WTC11 (cell line): ENCODE measurements around the gene NFIC. TPM values are rescaled to one million over a fixed set of nuclear protein-coding genes. Genes with fewer than 3 reads are reported as not detected.

ENCODE experiments used
- ATAC-seq: fragments of 200-7000 bp; cut with Tn5 transposase; 2 replicates; pipeline ENCODE4 v1.10.0; 2021; ENCODE audit warnings: mild to moderate bottlenecking, moderate library complexity
- CTCF ChIA-PET: fragments of 300-600 bp; sonication (Branson Sonifier 250); formaldehyde crosslinking; loops from one replicate; lab custom pipeline; 2021; ENCODE audit warnings: antibody characterized with exemption; lab: Charles Lee
- POLR2A ChIA-PET: fragments of 350-600 bp; sonication (Branson Sonifier 250); formaldehyde crosslinking; loops from one replicate; lab custom pipeline; 2021; ENCODE audit warnings: antibody characterized with exemption; lab: Charles Lee
- DNase-seq: peaks from one replicate; pipeline ENCODE4 v3.0.0; 2021; ENCODE audit warnings: low spot score
- H3K27ac Mint-ChIP-seq: 2 replicates; pipeline ENCODE4 v1.8.0; 2021; ENCODE audit warnings: mixed read lengths
- H3K27me3 Mint-ChIP-seq: 2 replicates; pipeline ENCODE4 v1.8.0; 2021; ENCODE audit warnings: low read depth, mild to moderate bottlenecking, moderate library complexity, mixed read lengths
- H3K36me3 Mint-ChIP-seq: 2 replicates; pipeline ENCODE4 v1.8.0; 2021; ENCODE audit warnings: mixed read lengths
- H3K4me1 Mint-ChIP-seq: 2 replicates; pipeline ENCODE4 v1.8.0; 2022; ENCODE audit warnings: mixed read lengths
- H3K4me3 Mint-ChIP-seq: 2 replicates; pipeline ENCODE4 v1.8.0; 2021; ENCODE audit warnings: mild to moderate bottlenecking, moderate library complexity, mixed read lengths
- H3K9me3 Mint-ChIP-seq: 2 replicates; pipeline ENCODE4 v1.8.0; 2021; ENCODE audit warnings: mixed read lengths
- CBFB ChIP-seq: sonication (generic); formaldehyde crosslinking; IDR thresholded peaks from 2 replicates; pipeline ENCODE4 v1.8.1; 2022; ENCODE audit warnings: mild to moderate bottlenecking, low read depth, missing genetic modification reagents
- FOXP1 ChIP-seq: sonication (generic); formaldehyde crosslinking; IDR thresholded peaks from 2 replicates; pipeline ENCODE4 v1.8.0; 2022; ENCODE audit warnings: missing genetic modification reagents, mild to moderate bottlenecking, moderate library complexity, borderline replicate concordance
- JUN ChIP-seq: sonication (generic); formaldehyde crosslinking; IDR thresholded peaks from 2 replicates; pipeline ENCODE4 v1.8.0; 2023; ENCODE audit warnings: mild to moderate bottlenecking, missing genetic modification reagents
- NR1H2 ChIP-seq: sonication (generic); formaldehyde crosslinking; IDR thresholded peaks from 2 replicates; pipeline ENCODE4 v1.9.0; 2021; ENCODE audit warnings: mild to moderate bottlenecking, moderate library complexity, missing genetic modification reagents
- RORB ChIP-seq: fragments of 250-450 bp; sonication (Bioruptor Pico); IDR thresholded peaks from 2 replicates; pipeline ENCODE4 v1.9.0; 2021; ENCODE audit warnings: mild to moderate bottlenecking
- SMAD4 ChIP-seq: sonication (generic); formaldehyde crosslinking; IDR thresholded peaks from 2 replicates; pipeline ENCODE4 v1.8.0; 2022; ENCODE audit warnings: mild to moderate bottlenecking, missing genetic modification reagents
- TEAD4 ChIP-seq: sonication (generic); formaldehyde crosslinking; IDR thresholded peaks from 2 replicates; pipeline ENCODE4 v1.8.0; 2022; ENCODE audit warnings: mild to moderate bottlenecking, missing genetic modification reagents
- total RNA-seq: library from RNA; stranded (reverse); gene quantifications from 3 replicates; pipeline ENCODE4 v1.2.3, GENCODE V29; 2021
- TF ChIP-seq, protein P1 (sequence below): fragments of 250-450 bp; sonication (Bioruptor Pico); conservative IDR thresholded peaks from 2 replicates; pipeline ENCODE4 v1.9.0; 2021; ENCODE audit warnings: mild to moderate bottlenecking
- TF ChIP-seq, protein P2 (sequence below): sonication (generic); formaldehyde crosslinking; IDR thresholded peaks from 2 replicates; pipeline ENCODE4 v1.8.1; 2023; ENCODE audit warnings: mild to moderate bottlenecking, missing genetic modification reagents, moderate library complexity
- TF ChIP-seq, protein P3 (sequence below): fragments of 200-600 bp; IDR thresholded peaks from 2 replicates; pipeline ENCODE4 v1.8.0; 2022; ENCODE audit warnings: antibody characterized with exemption
- TF ChIP-seq, protein P4 (sequence below): sonication (generic); formaldehyde crosslinking; IDR thresholded peaks from 2 replicates; pipeline ENCODE4 v1.8.0; 2023; ENCODE audit warnings: mild to moderate bottlenecking, missing genetic modification reagents
- TF ChIP-seq, protein P5 (sequence below): sonication (generic); formaldehyde crosslinking; IDR thresholded peaks from 2 replicates; pipeline ENCODE4 v1.8.0; 2022; ENCODE audit warnings: mild to moderate bottlenecking, missing genetic modification reagents
- TF ChIP-seq, protein P6 (sequence below): fragments of 250-450 bp; sonication (Bioruptor Pico); IDR thresholded peaks from 2 replicates; pipeline ENCODE4 v1.9.0; 2021; ENCODE audit warnings: mild to moderate bottlenecking
- TF ChIP-seq, protein P7 (sequence below): sonication (generic); formaldehyde crosslinking; IDR thresholded peaks from 2 replicates; pipeline ENCODE4 v1.8.1; 2023; ENCODE audit warnings: mild to moderate bottlenecking, missing genetic modification reagents, borderline replicate concordance
- TF ChIP-seq, protein P8 (sequence below): fragments of 250-450 bp; sonication (Bioruptor Pico); IDR thresholded peaks from 2 replicates; pipeline ENCODE4 v1.9.0; 2021; ENCODE audit warnings: moderate library complexity, mild to moderate bottlenecking, inconsistent platforms, borderline replicate concordance

NFIC gene
- total RNA-seq, 1 experiment from 2014 or later = 3.5 TPM

DNA sequence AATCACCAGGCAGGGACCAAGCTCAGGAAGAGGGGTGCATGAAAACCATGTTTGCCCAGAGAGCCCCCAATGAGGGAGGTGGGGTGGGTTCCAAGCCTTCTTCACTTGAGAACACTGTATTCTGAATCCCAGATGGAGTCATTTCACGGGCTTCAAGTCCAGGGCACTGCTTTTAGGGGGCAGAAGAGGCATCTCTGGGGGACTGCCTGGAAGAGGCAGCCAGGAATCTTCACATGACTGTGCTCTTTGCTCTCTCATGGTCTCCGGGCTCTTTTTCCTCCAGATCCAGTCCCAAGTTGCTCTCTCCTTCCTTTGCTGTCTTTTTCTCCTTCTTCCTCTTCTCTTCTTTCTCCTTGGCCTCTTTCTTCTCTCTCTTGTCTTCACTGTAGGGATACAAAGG, 108.2 kb downstream of the NFIC start:
- Mint-ChIP-seq H3K36me3 (no peaks in the 10 kb centered on the region), H3K4me3 (no peak overlapping the region), H3K27ac (no peak overlapping the region), H3K4me1 (peaks cover 6% of the 10 kb centered on the region), H3K27me3 (peaks cover 30% of the 10 kb centered on the region), H3K9me3 (no peaks in the 10 kb centered on the region)
- DNase-seq = no peak
- ATAC-seq = no peak
- ChIA-PET CTCF (interaction anchor here (1.0 kb wide), 1 partner anchor 11 kb away, joined by 4 read pairs; no protein-coding TSS in a partner anchor), POLR2A (no interaction called here)
- no peak for TF ChIP-seq NR1H2 (CRISPR knock-in tag)
- no peak for TF ChIP-seq RORB (CRISPR knock-in tag)
- TF ChIP-seq SMAD4 (CRISPR knock-in tag) = no peak
- no peak for TF ChIP-seq FOXP1

DNA sequence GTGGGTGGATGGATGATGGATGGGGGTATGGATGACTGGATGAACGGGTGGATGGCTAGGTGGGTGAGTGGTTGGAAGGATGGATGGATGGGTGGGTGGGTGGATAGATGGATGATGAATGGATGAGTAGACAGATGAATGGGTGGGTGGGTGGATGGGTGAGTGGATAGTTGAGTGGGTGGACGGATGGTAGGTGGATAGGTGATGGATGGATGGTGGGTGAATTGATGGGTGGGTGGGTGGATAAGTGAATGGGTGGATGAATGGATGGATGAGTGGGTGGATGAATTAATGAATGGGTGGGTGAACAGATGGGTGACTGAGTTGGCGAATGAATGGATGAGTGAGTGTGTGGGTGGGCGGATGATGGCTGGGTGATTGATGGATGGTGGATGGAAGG, 109.1 kb downstream of the NFIC start:
- POLR2A ChIA-PET = no interaction called here
- CTCF ChIA-PET = interaction anchor here (1.4 kb wide), 1 partner anchor 10 kb away, joined by 5 read pairs; no protein-coding TSS in a partner anchor
- no peaks in the 10 kb centered on the region for H3K36me3 Mint-ChIP-seq
- no peak for DNase-seq
- peaks cover 6% of the 10 kb centered on the region for H3K4me1 Mint-ChIP-seq
- peaks cover 22% of the 10 kb centered on the region for H3K27me3 Mint-ChIP-seq
- H3K27ac Mint-ChIP-seq = no peak overlapping the region
- TF ChIP-seq, protein P1, sequence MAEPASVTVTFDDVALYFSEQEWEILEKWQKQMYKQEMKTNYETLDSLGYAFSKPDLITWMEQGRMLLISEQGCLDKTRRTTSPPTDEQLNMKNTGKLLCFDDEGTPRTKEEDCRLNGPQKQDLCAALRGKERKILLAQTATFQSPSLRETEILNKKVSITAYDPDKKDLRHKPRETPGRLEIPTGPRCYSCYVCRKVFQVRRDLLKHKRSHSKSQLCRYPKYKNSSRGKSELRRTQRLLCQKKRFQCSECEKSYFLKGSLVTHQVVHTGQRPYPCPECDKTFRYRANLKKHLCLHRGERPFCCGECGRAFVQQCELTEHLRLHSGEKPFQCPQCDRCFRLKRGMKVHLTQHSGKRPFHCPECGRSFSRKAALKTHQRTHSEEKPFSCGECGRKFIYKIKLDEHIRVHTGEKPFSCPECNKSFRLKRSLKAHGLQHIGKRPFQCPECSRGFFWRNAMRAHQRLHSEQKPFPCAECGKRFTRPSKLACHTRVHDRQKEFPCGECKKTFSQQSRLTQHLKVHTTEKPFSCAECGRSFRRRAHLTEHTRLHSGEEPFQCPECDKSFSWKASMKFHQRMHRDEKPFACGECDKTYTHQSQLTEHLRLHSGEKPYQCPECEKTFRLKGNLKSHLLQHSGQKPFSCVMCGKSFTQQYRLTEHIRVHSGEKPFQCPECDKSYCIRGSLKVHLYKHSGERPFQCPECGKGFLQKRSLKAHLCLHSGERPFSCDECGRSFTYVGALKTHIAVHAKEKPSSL = no peak
- TF ChIP-seq JUN (CRISPR knock-in tag) = no peak
- TF ChIP-seq, protein P2, sequence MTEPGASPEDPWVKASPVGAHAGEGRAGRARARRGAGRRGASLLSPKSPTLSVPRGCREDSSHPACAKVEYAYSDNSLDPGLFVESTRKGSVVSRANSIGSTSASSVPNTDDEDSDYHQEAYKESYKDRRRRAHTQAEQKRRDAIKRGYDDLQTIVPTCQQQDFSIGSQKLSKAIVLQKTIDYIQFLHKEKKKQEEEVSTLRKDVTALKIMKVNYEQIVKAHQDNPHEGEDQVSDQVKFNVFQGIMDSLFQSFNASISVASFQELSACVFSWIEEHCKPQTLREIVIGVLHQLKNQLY (CRISPR knock-in tag) = no peak
- TF ChIP-seq, protein P3, sequence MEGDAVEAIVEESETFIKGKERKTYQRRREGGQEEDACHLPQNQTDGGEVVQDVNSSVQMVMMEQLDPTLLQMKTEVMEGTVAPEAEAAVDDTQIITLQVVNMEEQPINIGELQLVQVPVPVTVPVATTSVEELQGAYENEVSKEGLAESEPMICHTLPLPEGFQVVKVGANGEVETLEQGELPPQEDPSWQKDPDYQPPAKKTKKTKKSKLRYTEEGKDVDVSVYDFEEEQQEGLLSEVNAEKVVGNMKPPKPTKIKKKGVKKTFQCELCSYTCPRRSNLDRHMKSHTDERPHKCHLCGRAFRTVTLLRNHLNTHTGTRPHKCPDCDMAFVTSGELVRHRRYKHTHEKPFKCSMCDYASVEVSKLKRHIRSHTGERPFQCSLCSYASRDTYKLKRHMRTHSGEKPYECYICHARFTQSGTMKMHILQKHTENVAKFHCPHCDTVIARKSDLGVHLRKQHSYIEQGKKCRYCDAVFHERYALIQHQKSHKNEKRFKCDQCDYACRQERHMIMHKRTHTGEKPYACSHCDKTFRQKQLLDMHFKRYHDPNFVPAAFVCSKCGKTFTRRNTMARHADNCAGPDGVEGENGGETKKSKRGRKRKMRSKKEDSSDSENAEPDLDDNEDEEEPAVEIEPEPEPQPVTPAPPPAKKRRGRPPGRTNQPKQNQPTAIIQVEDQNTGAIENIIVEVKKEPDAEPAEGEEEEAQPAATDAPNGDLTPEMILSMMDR = no peak
- no peak overlapping the region for H3K4me3 Mint-ChIP-seq
- ATAC-seq = no peak
- H3K9me3 Mint-ChIP-seq = no peaks in the 10 kb centered on the region

DNA sequence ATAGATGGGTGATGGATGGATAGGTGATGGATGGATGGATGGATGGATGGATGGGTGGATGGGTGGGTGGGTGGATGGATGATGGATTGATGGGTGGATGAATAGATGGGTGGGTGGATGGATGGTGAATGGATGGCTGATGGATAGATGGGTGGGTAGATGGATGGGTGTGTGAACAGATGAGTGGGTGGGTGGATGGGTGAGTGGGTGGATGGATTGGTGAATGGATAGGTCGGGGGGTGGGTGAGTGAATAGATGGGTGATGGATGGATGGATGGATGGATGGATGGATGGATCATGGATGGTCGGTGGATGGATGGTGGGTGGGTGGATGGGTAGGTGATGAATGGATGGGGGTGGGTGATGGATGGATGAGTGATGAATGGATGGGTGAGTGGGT, 110.4 kb downstream of the NFIC start:
- Mint-ChIP-seq H3K9me3 (no peaks in the 10 kb centered on the region), H3K4me3 (no peak overlapping the region), H3K36me3 (no peaks in the 10 kb centered on the region), H3K27ac (no peak overlapping the region), H3K4me1 (peaks cover 18% of the 10 kb centered on the region), H3K27me3 (peaks cover 11% of the 10 kb centered on the region)
- CTCF ChIA-PET = interaction anchor here (1.4 kb wide), 1 partner anchor 8 kb away, joined by 5 read pairs; no protein-coding TSS in a partner anchor
- DNase-seq (no peak), ATAC-seq (no peak)
- POLR2A ChIA-PET = no interaction called here
- TF ChIP-seq FOXP1 = no peak
- TF ChIP-seq, protein P4, sequence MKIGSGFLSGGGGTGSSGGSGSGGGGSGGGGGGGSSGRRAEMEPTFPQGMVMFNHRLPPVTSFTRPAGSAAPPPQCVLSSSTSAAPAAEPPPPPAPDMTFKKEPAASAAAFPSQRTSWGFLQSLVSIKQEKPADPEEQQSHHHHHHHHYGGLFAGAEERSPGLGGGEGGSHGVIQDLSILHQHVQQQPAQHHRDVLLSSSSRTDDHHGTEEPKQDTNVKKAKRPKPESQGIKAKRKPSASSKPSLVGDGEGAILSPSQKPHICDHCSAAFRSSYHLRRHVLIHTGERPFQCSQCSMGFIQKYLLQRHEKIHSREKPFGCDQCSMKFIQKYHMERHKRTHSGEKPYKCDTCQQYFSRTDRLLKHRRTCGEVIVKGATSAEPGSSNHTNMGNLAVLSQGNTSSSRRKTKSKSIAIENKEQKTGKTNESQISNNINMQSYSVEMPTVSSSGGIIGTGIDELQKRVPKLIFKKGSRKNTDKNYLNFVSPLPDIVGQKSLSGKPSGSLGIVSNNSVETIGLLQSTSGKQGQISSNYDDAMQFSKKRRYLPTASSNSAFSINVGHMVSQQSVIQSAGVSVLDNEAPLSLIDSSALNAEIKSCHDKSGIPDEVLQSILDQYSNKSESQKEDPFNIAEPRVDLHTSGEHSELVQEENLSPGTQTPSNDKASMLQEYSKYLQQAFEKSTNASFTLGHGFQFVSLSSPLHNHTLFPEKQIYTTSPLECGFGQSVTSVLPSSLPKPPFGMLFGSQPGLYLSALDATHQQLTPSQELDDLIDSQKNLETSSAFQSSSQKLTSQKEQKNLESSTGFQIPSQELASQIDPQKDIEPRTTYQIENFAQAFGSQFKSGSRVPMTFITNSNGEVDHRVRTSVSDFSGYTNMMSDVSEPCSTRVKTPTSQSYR (CRISPR knock-in tag) = no peak
- no peak for TF ChIP-seq CBFB (CRISPR knock-in tag)
- TF ChIP-seq, protein P5, sequence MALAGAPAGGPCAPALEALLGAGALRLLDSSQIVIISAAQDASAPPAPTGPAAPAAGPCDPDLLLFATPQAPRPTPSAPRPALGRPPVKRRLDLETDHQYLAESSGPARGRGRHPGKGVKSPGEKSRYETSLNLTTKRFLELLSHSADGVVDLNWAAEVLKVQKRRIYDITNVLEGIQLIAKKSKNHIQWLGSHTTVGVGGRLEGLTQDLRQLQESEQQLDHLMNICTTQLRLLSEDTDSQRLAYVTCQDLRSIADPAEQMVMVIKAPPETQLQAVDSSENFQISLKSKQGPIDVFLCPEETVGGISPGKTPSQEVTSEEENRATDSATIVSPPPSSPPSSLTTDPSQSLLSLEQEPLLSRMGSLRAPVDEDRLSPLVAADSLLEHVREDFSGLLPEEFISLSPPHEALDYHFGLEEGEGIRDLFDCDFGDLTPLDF (CRISPR knock-in tag) = no peak
- TF ChIP-seq, protein P6, sequence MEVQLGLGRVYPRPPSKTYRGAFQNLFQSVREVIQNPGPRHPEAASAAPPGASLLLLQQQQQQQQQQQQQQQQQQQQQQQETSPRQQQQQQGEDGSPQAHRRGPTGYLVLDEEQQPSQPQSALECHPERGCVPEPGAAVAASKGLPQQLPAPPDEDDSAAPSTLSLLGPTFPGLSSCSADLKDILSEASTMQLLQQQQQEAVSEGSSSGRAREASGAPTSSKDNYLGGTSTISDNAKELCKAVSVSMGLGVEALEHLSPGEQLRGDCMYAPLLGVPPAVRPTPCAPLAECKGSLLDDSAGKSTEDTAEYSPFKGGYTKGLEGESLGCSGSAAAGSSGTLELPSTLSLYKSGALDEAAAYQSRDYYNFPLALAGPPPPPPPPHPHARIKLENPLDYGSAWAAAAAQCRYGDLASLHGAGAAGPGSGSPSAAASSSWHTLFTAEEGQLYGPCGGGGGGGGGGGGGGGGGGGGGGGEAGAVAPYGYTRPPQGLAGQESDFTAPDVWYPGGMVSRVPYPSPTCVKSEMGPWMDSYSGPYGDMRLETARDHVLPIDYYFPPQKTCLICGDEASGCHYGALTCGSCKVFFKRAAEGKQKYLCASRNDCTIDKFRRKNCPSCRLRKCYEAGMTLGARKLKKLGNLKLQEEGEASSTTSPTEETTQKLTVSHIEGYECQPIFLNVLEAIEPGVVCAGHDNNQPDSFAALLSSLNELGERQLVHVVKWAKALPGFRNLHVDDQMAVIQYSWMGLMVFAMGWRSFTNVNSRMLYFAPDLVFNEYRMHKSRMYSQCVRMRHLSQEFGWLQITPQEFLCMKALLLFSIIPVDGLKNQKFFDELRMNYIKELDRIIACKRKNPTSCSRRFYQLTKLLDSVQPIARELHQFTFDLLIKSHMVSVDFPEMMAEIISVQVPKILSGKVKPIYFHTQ (CRISPR knock-in tag) = no peak
- TF ChIP-seq, protein P7, sequence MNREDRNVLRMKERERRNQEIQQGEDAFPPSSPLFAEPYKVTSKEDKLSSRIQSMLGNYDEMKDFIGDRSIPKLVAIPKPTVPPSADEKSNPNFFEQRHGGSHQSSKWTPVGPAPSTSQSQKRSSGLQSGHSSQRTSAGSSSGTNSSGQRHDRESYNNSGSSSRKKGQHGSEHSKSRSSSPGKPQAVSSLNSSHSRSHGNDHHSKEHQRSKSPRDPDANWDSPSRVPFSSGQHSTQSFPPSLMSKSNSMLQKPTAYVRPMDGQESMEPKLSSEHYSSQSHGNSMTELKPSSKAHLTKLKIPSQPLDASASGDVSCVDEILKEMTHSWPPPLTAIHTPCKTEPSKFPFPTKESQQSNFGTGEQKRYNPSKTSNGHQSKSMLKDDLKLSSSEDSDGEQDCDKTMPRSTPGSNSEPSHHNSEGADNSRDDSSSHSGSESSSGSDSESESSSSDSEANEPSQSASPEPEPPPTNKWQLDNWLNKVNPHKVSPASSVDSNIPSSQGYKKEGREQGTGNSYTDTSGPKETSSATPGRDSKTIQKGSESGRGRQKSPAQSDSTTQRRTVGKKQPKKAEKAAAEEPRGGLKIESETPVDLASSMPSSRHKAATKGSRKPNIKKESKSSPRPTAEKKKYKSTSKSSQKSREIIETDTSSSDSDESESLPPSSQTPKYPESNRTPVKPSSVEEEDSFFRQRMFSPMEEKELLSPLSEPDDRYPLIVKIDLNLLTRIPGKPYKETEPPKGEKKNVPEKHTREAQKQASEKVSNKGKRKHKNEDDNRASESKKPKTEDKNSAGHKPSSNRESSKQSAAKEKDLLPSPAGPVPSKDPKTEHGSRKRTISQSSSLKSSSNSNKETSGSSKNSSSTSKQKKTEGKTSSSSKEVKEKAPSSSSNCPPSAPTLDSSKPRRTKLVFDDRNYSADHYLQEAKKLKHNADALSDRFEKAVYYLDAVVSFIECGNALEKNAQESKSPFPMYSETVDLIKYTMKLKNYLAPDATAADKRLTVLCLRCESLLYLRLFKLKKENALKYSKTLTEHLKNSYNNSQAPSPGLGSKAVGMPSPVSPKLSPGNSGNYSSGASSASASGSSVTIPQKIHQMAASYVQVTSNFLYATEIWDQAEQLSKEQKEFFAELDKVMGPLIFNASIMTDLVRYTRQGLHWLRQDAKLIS = no peak
- TF ChIP-seq TEAD4 (CRISPR knock-in tag) = no peak
- TF ChIP-seq, protein P8, sequence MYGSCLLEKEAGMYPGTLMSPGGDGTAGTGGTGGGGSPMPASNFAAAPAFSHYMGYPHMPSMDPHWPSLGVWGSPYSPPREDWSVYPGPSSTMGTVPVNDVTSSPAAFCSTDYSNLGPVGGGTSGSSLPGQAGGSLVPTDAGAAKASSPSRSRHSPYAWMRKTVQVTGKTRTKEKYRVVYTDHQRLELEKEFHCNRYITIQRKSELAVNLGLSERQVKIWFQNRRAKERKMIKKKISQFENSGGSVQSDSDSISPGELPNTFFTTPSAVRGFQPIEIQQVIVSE (CRISPR knock-in tag) = no peak
